BLaER1 treated with 17β-estradiol and CSF1 and Interleukin-3, amounts not matched to agents 10 nM and 100 nM (cell line): ENCODE measurements around the gene RAD9A.
A peak's percentile ranks its signal among the peaks of the same experiment; 100 is the strongest.

Experiments
- H3K27ac ChIP-seq, 11 experiments: shearing (Covaris generic); formaldehyde crosslinking; 2 replicates each; pipeline ENCODE4 v1.8.1; 2022
- H3K27me3 ChIP-seq, 11 experiments: shearing (Covaris generic); formaldehyde crosslinking; 2 replicates each; pipeline ENCODE4 v1.8.1; 2022
- H3K36me3 ChIP-seq, 11 experiments: shearing (Covaris generic); formaldehyde crosslinking; 2 replicates each; pipeline ENCODE4 v1.8.1; 2022
- H3K4me1 ChIP-seq, 10 experiments: shearing (Covaris generic); formaldehyde crosslinking; 2 replicates each; pipeline ENCODE4 v1.8.1; 2022
- H3K4me2 ChIP-seq, 11 experiments: shearing (Covaris generic); formaldehyde crosslinking; 2 replicates each; pipeline ENCODE4 v1.8.1; 2022
- H3K4me3 ChIP-seq, 10 experiments: shearing (Covaris generic); formaldehyde crosslinking; 2 replicates each; pipeline ENCODE4 v1.8.1; 2022
- H3K9ac ChIP-seq, 11 experiments: shearing (Covaris generic); formaldehyde crosslinking; 2 replicates each; pipeline ENCODE4 v1.8.1; 2022
- H3K9me3 ChIP-seq, 11 experiments: shearing (Covaris generic); formaldehyde crosslinking; replicated peaks in 1 of 11; 2 replicates each; pipeline ENCODE4 v1.8.1; 2022
- H4K20me1 ChIP-seq, 11 experiments: shearing (Covaris generic); formaldehyde crosslinking; 2 replicates each; pipeline ENCODE4 v1.8.1; 2022
- Cebpa-rat ChIP-seq, 11 experiments: shearing (Covaris generic); IDR thresholded peaks; 2 replicates each; pipeline ENCODE4 v1.8.1; 2022

Gene RAD9A

DNA sequence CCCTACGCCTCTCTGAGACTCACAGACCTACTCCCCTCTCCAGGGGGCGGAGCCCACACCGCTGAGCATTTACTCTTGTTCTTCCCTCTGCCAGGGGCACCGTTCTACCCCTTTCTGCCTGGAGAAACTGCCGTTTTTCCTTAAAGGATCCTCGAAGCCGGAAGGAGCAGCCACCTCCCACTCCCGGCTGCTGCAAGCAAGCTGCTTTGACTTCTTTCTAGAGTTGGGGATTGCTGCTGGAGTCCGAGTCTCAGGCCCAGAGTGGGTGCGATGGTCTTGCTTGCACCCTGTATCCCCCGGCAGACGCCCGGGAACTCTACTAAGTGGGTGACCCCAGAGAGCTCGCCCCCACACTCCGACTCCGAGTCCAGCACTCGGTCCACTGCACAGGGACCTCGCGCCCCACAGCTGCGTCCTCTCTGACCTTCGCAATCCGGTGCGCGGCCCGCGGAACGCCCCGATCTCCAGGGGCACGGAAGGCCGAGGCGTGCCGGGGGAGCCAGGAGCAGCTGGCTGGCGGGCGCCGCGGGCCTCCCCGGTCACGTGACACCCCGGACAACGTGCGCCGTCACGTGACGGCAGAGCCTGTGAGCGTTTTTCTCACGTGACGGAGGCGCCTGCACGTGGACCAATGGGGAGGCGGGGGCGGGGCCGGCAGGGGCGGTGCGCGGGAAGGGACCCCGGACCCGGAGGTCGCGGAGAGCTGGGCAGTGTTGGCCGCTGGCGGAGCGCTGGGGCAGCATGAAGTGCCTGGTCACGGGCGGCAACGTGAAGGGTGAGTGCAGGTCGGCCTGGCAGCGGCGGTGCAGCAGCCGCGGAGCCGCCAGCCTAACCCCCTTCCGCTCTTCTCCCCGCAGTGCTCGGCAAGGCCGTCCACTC is at the start of gene RAD9A:
RAD9A (plus strand) TSS at position 683 of the 879 bp plus-strand sequence; CDS start at position 742, 59 bp downstream.
- Histone ChIP-seq H3K9ac (peak within 1 kb of the TSS; percentile 81 to 91 (median 87)), H3K27me3 (no peaks in the 10 kb centered on the region; a peak in 1 of 22 replicates), H3K4me1 (peaks cover 37 to 59% (median 50%) of the 10 kb centered on the region in 10 experiments), H3K4me3 (peak within 1 kb of the TSS; percentile 67 to 87 (median 76)), H3K9me3 (no peaks in the 10 kb centered on the region), H3K27ac (peak within 1 kb of the TSS; percentile 70 to 90 (median 80)), H3K4me2 (peak within 1 kb of the TSS; percentile 85 to 100 (median 99)), H3K36me3 (peaks cover 17 to 36% (median 30%) of the 10 kb centered on the region in 11 experiments; a peak in 20 of 22 replicates), H4K20me1 (peaks cover 3 to 42% (median 27%) of the 10 kb centered on the region in 11 experiments; a peak in 21 of 22 replicates)
- no peak for TF ChIP-seq Cebpa-rat (IDR thresholded peaks at IDR 0.05)

DNA sequence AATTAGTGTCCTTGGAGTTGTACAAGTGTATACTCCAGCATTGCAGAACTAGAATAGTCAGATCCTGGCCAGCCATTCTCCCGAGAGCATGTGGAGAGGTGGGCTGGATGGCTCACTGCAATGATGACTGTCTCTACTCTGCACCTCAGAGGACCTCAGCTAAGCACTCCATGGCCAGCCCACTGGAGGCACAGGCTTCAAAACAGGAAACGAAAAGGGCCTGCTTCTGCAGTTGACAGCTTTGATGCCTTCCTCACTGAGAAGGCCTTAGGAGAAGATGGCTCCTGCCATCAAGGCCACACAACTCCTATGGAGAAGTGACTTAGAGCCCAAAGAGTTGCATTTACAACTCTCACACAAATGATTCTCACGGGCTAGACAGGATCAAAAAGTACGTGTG is 47.5 kb upstream of the RAD9A start:
- Histone ChIP-seq H3K9me3 (peaks cover 0 to 12% (median 8%) of the 10 kb centered on the region in 11 experiments; a peak in 17 of 22 replicates), H3K4me1 (peaks cover 20 to 47% (median 33%) of the 10 kb centered on the region in 10 experiments), H3K36me3 (peaks cover 0 to 4% (median 0%) of the 10 kb centered on the region in 11 experiments; a peak in 1 of 22 replicates), H4K20me1 (no peaks in the 10 kb centered on the region), H3K9ac (no peak overlapping the region; a peak in 1 of 22 replicates), H3K4me2 (peak overlapping the region; percentile 13 to 62 (median 23); a peak in 11 of 22 replicates), H3K4me3 (no peak overlapping the region), H3K27ac (no peak overlapping the region), H3K27me3 (no peaks in the 10 kb centered on the region)
- TF ChIP-seq Cebpa-rat (IDR thresholded peaks at IDR 0.05) = no peak

DNA sequence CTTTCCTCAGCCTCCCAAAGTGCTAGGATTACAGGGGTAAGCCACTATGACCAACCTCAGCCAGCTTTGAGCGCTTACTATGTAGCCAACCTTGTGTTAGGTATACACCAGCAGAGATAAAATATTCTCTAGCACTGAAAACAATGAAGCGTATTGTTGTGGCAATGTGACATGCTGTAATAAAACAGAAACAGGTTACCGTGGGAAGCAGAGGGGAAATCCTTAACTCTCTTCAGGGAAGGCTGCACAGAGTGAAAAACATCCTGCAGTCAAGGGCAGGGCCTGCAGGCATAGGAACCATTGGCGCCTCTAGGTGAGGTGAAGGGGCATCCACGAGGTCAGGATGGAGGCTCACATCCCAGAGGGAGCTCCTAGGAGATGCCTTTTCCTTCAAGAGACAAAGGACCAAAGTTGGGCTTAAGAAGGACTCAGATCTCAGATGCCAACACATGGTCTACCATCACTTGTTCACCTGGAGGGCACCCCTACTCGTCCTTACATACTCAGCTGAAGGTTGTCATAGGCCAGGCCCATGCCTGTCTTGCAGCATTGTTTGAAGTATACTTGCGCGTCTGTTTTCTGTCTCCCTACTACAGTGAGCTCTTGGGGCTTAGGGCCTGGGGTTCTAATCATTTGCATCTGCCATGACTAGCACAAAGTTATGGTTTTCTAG is 46.4 kb upstream of the RAD9A start:
- Histone ChIP-seq H3K9me3 (peaks cover 0 to 12% (median 8%) of the 10 kb centered on the region in 11 experiments; a peak in 17 of 22 replicates), H3K4me3 (no peak overlapping the region), H3K36me3 (peaks cover 0 to 4% (median 0%) of the 10 kb centered on the region in 11 experiments; a peak in 1 of 22 replicates), H3K9ac (peak overlapping the region in 2 of 11 experiments; percentile 4 to 12; a peak in 2 of 22 replicates), H3K27ac (no peak overlapping the region), H3K27me3 (no peaks in the 10 kb centered on the region), H3K4me2 (peak overlapping the region in 7 of 11 experiments; percentile 3 to 62 (median 36); a peak in 11 of 22 replicates), H3K4me1 (peaks cover 20 to 59% (median 44%) of the 10 kb centered on the region in 10 experiments), H4K20me1 (no peaks in the 10 kb centered on the region)
- no peak for TF ChIP-seq Cebpa-rat (IDR thresholded peaks at IDR 0.05)

DNA sequence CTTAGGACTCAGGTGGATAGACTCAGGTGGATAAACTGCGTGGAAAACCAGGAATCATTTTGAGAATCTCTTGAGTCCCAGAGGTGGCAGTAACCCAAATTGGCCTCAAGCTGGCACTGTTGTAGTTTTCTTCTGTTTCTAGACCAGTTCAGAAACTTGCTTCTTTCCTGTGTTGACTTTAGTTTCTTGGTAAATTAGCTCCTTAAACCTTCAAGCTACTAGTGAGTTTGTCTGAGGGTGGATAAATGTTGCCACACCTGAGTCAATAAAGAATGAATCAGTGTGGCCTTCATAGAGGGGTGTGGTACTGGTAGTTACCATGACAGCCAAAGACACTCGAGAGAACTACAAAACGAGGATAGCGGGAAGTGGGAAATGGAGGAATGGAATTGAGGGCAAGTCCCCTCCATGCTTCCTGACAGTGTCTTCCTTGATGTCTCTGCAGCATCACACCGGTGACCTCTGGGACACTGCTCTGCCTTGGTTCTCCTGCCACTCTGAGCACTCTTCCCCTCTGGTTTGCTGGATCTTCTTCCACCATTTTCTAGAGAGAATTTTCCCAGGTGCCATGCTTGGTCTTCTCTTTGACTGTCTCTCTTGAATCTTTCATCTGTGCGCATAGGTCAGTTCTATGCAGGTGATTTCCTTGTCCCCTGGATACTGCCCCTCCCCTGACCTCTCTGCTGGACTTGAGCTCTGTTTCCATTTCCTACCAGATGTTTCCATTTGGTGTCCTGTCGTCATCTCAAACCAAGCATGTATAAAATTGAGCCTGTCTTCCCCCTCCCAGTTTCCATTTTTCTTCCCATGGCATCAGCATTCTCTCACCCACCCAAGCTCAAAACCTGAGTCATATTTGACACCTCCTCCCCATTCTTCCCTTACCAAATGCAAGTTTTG is 45.6 kb upstream of the RAD9A start:
- no peak for TF ChIP-seq Cebpa-rat (IDR thresholded peaks at IDR 0.05)
- Histone ChIP-seq H3K4me3 (no peak overlapping the region), H3K27ac (no peak overlapping the region), H3K4me2 (peak overlapping the region in 9 of 11 experiments; percentile 11 to 40 (median 17); a peak in 11 of 22 replicates), H3K4me1 (peaks cover 28 to 67% (median 51%) of the 10 kb centered on the region in 10 experiments), H3K9me3 (peaks cover 0 to 12% (median 8%) of the 10 kb centered on the region in 11 experiments; a peak in 17 of 22 replicates), H3K9ac (no peak overlapping the region), H4K20me1 (peaks cover 0 to 6% (median 0%) of the 10 kb centered on the region in 11 experiments; a peak in 2 of 22 replicates), H3K36me3 (peaks cover 0 to 4% (median 0%) of the 10 kb centered on the region in 11 experiments; a peak in 1 of 22 replicates), H3K27me3 (no peaks in the 10 kb centered on the region)

DNA sequence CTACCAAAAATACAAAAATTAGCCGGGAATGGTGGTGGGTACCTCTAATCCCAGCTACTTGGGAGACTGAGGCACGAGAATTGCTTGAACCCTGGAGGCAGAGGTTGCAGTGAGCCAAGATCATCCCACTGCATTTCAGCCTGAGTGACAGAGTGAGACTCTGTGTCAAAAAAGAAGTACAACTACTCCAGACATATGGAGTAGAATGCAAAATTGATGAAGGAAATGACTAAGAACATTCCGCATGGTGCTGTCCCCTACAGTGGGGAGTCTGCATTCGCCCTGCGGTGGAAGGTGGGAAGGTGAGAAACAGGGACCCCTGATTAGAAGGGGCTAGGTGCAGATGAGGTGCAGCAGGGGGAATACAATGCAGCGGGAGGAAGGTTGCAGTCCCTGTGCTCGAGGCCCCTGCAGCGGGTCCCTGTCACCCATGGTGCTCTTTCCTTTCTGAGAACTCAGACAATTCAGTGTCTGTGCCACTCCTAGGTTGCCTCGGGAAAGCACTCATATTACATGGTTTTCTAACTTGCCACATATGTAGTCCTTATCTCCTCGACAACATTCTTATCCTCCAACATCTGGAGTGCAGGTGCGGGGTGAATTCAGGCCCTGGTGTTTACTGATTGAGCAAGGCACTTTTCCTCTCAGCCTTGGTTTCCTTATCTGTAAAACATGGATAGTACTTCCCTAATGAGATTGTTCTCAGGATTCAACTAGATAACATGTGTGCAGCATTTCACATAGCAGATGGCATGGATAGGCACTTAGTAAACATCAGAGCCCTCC is 43.6 kb upstream of the RAD9A start:
- Histone ChIP-seq H3K4me2 (no peak overlapping the region), H4K20me1 (peaks cover 0 to 6% (median 0%) of the 10 kb centered on the region in 11 experiments; a peak in 2 of 22 replicates), H3K4me3 (no peak overlapping the region), H3K27me3 (no peaks in the 10 kb centered on the region), H3K9ac (peak overlapping the region in 2 of 11 experiments; percentile 16 to 24; a peak in 1 of 22 replicates), H3K4me1 (peaks cover 43 to 81% (median 69%) of the 10 kb centered on the region in 10 experiments), H3K9me3 (no peaks in the 10 kb centered on the region), H3K36me3 (no peaks in the 10 kb centered on the region), H3K27ac (no peak overlapping the region)
- TF ChIP-seq Cebpa-rat (IDR thresholded peaks at IDR 0.05) = no peak

DNA sequence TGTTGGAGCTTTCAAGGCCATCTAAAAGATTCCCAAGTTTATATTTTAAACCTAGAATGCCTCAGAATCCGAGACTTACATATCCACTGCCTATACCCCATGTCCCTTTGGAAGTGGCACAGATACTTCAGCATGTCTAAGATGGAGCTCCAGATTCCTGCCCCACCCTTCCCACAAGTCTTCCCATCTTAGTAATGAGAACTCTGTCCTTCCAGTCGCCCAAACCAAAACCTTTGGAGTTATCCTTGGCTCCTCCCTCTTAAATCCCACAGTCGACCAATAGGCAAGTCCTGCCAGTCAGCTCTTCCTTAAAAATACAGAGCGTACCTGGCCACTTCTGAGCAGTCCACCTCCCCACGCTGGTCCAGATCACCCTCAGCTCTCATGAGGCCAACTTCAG is 42.8 kb upstream of the RAD9A start:
- H3K36me3 ChIP-seq = no peaks in the 10 kb centered on the region
- TF ChIP-seq Cebpa-rat (IDR thresholded peaks at IDR 0.05) = no peak
- no peak overlapping the region for H3K27ac ChIP-seq
- H3K4me2 ChIP-seq = peak overlapping the region in 2 of 11 experiments; percentile 3 to 18; a peak in 1 of 22 replicates
- H4K20me1 ChIP-seq = peaks cover 0 to 6% (median 0%) of the 10 kb centered on the region in 11 experiments; a peak in 2 of 22 replicates
- no peaks in the 10 kb centered on the region for H3K27me3 ChIP-seq
- H3K4me1 ChIP-seq = peaks cover 43 to 79% (median 71%) of the 10 kb centered on the region in 10 experiments
- H3K9ac ChIP-seq = peak overlapping the region in 2 of 11 experiments; percentile 15 to 16; a peak in 1 of 22 replicates
- H3K4me3 ChIP-seq = no peak overlapping the region
- no peaks in the 10 kb centered on the region for H3K9me3 ChIP-seq

DNA sequence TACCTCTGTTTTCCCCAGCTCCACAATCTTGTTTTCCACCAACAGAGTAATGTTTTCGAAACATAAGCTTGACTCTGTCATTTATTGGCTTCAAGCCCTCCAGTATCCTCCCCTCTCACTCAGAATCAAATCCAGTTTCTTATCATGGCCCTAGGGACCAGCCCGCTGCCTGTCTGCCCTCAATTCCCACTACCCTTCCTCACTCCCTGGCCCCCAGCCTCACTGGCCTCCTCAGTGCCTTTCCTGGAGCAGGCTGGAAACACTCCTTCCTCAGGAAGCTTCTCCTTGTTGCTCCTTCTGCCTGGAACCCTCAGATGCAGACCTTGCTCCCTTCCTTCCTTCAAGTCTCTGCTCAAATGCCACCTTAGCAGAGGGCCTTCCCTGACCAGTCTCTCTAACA is 42.3 kb upstream of the RAD9A start:
- Histone ChIP-seq H3K27ac (no peak overlapping the region), H3K4me2 (peak overlapping the region in 3 of 11 experiments; percentile 3 to 35 (median 18); a peak in 3 of 22 replicates), H3K27me3 (no peaks in the 10 kb centered on the region), H3K4me3 (no peak overlapping the region), H3K36me3 (no peaks in the 10 kb centered on the region), H3K9ac (peak overlapping the region in 1 of 11 experiments; percentile 15; a peak in 1 of 22 replicates), H3K4me1 (peaks cover 43 to 79% (median 71%) of the 10 kb centered on the region in 10 experiments), H4K20me1 (peaks cover 0 to 6% (median 0%) of the 10 kb centered on the region in 11 experiments; a peak in 2 of 22 replicates), H3K9me3 (no peaks in the 10 kb centered on the region)
- no peak for TF ChIP-seq Cebpa-rat (IDR thresholded peaks at IDR 0.05)
